Natural killer cell treated with Interleukin-12 subunit alpha and Interleukin-12 subunit beta and Interleukin-15 and Interleukin-18, amount 100 ng/mL, for 72 hours (primary cell): ENCODE data around the gene RER1. TPM values are rescaled to one million over a fixed set of nuclear protein-coding genes. Genes with fewer than 3 reads are reported as not detected.

Source experiments
- ATAC-seq, 2 donors: fragments of 150-1000 bp; cut with Tn5 transposase in 1 of 2; sonication (Bioruptor Pico), chemical (Tn5 transposase) in 1 of 2; 2 replicates each; pipeline ENCODE4 v1.10.0; 2021
- DNase-seq: peaks from one replicate; pipeline ENCODE4 v3.0.0; 2022; ENCODE audit warnings: low spot score
- H3K27ac Mint-ChIP-seq, 2 donors: 1 replicate in 1 of 2; 2 replicates in 1 of 2; pipeline ENCODE4 v1.8.0; 2022; ENCODE audit warnings: mixed read lengths in 2 of 2, mild to moderate bottlenecking in 1 of 2, moderate library complexity in 1 of 2
- H3K27me3 Mint-ChIP-seq, 2 donors: 1 replicate in 1 of 2; 2 replicates in 1 of 2; pipeline ENCODE4 v1.8.0; 2022; ENCODE audit warnings: mixed read lengths in 2 of 2
- H3K36me3 Mint-ChIP-seq: one replicate; pipeline ENCODE4 v1.8.0; 2022; ENCODE audit warnings: mixed read lengths
- H3K4me1 Mint-ChIP-seq, 2 donors: 1 replicate in 1 of 2; 2 replicates in 1 of 2; pipeline ENCODE4 v1.8.0; 2022; ENCODE audit warnings: low read depth in 2 of 2, mixed read lengths in 2 of 2, mild to moderate bottlenecking in 1 of 2
- H3K4me3 Mint-ChIP-seq: one replicate; pipeline ENCODE4 v1.8.0; 2022; ENCODE audit warnings: mixed read lengths
- H3K9me3 Mint-ChIP-seq: 2 replicates; pipeline ENCODE4 v1.8.0; 2022; ENCODE audit warnings: mixed read lengths
- total RNA-seq, 2 donors: library from RNA; stranded (reverse); gene quantifications; one replicate each; pipeline ENCODE4 v1.2.3, GENCODE V29; 2022

RER1 gene
- total RNA-seq, 2 donors from 2014 or later, result 139 to 161 TPM

DNA sequence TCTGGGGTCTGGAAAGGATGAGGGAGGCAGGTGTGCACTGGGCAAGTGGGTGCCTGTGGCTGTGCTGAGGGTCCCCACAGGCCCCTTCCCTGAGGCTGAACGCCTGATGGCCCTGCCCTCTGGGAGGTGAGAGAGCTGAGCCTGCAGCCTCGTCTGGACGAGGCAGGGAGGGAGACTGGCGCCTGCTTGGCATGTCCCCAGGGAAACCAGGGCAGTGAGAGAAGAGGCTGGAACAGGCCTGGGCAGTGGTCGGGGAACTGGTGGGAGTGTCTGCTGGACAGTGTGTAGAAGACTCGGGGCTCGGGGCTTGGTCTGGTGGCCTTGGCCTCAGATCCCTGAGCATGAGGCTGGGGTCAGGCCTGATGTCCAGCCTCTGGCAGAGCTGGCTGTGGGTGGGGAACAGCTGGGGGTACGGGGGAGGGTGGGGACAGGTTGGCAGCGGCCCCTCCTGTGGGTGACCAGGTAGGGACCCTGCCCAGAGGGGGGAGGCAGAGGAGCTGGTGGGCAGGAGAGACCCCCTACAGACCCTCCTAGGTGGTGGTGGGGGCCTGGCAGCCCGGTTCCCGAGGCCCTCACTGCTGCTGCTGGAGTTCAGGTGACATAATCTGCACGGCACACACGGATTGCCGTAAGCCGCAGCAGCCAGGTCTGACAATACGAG lies 53.7 kb downstream of the RER1 start:
- no peaks in the 10 kb centered on the region for H3K9me3 Mint-ChIP-seq
- H3K4me1 Mint-ChIP-seq, result no peaks in the 10 kb centered on the region
- H3K36me3 Mint-ChIP-seq, result no peaks in the 10 kb centered on the region
- DNase-seq, result no peak
- no peak overlapping the region for H3K4me3 Mint-ChIP-seq
- peaks cover 0 to 3% of the 10 kb centered on the region in 2 donors for H3K27me3 Mint-ChIP-seq
- no peak overlapping the region for H3K27ac Mint-ChIP-seq
- no peak for ATAC-seq

DNA sequence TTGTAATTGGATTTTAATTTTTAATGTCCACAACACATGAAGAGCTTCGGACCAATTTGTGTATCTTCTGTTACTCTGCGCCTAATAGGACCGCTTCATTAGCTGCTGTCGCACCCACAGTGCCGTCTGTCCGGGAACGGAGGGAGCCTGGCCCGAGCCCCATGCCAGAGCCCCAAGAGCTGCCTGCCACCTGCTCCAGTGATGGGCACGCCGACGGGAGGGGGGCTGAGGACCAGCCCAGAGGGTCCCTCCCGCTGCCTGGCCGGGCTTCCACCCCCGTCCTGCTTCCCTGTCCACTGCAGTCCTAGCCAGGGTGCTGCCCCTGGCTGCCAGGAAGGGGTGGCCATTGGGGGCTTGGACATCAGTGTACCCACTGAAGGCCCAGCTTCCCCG lies 54.2 kb downstream of the RER1 start:
- no peak overlapping the region for H3K4me3 Mint-ChIP-seq
- H3K27me3 Mint-ChIP-seq, result peaks cover 0 to 3% of the 10 kb centered on the region in 2 donors
- H3K9me3 Mint-ChIP-seq, result no peaks in the 10 kb centered on the region
- H3K4me1 Mint-ChIP-seq, result no peaks in the 10 kb centered on the region
- H3K36me3 Mint-ChIP-seq, result no peaks in the 10 kb centered on the region
- no peak for ATAC-seq
- no peak for DNase-seq
- H3K27ac Mint-ChIP-seq, result no peak overlapping the region

DNA sequence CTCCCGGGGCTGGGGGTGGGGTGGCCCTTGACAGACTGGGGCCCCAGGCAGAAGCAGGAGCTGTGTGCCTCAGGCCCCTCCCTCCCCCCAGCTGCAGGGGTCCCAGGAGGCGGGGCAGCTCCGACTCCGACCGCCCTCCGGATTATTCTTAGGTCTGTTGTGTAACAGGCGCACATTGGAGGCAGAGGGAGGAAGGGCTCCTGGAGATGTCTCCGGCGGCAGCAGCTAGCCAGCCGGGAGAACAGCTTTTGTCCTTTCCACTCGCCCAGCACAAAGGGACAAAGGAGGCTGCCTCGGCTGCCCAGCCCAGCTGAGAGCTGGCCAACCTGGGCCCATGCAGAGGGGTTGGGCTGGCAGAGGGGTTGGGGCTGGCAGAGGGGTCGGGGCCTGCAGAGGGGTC lies 54.8 kb downstream of the RER1 start:
- H3K27ac Mint-ChIP-seq, result no peak overlapping the region
- peaks cover 0 to 3% of the 10 kb centered on the region in 2 donors for H3K27me3 Mint-ChIP-seq
- ATAC-seq (no peak), DNase-seq (no peak)
- H3K4me1 Mint-ChIP-seq, result no peaks in the 10 kb centered on the region
- no peak overlapping the region for H3K4me3 Mint-ChIP-seq
- H3K9me3 Mint-ChIP-seq, result no peaks in the 10 kb centered on the region
- no peaks in the 10 kb centered on the region for H3K36me3 Mint-ChIP-seq

DNA sequence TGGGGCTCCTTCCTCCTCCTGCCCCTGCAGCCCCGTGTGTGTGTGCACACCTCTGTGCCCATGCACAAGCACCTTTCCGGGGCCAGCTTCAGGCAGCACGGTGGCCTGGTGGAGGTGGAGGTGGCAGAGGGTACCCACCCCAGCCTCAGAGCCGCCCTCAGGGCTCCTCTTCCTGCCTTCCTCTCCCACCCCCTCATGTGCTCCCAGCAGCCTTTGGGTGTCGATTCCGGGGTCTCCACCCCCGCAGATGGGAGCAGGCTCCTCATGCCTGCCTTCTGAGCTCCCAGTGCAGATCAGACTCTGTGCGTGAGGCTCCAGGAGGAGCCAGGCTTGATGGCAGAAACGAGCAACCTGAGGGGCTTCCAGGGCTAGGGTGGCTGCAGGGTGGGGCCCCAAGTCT lies 55.2 kb downstream of the RER1 start:
- H3K27me3 Mint-ChIP-seq, result peaks cover 0 to 3% of the 10 kb centered on the region in 2 donors
- no peaks in the 10 kb centered on the region for H3K9me3 Mint-ChIP-seq
- ATAC-seq, result no peak
- H3K4me3 Mint-ChIP-seq, result no peak overlapping the region
- no peak overlapping the region for H3K27ac Mint-ChIP-seq
- no peaks in the 10 kb centered on the region for H3K4me1 Mint-ChIP-seq
- H3K36me3 Mint-ChIP-seq, result no peaks in the 10 kb centered on the region
- no peak for DNase-seq

DNA sequence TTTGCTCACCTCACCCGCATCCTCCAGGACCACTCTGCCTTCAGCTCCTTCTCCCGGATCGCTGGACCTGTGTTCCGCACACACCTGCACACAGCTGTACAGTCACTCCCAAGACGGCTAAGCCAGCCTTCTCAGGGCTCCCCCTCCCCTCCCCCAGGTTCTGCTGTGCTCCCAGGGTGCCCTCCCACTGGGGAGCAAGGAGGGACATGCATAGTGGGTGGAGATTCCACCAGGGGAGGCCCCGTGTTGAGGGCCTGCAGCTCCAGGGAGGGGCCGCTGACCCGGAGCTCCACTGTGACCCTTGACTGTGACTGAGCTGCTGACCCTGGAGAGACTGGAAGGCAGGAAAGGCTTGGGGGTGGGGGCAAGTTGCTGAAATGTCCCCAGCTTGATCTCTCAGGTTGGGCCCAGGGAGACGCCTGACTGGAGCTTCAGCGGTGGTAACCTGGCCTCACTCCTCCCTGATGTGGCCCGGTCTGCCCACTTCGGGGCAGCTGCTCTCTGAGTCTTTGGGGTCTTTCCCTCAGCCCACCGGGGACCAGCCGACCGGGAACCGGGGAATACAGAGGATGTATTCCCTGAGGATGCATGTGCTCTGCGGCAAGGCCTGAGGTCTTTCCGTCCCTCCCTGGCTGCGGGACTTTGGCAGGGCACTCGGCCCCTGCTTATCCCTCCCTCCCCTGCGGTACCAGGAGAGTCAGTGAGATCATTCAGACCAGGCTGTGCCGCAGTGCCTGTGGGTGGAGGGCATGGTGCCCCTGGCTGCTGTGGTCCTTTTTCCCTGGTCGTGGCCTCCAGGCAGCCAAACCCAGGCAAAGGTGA lies 55.8 kb downstream of the RER1 start:
- peaks cover 0 to 3% of the 10 kb centered on the region in 2 donors for H3K27me3 Mint-ChIP-seq
- H3K4me3 Mint-ChIP-seq, result no peak overlapping the region
- H3K4me1 Mint-ChIP-seq, result no peaks in the 10 kb centered on the region
- DNase-seq, result no peak
- no peaks in the 10 kb centered on the region for H3K9me3 Mint-ChIP-seq
- H3K27ac Mint-ChIP-seq, result no peak overlapping the region
- ATAC-seq, result no peak
- H3K36me3 Mint-ChIP-seq, result no peaks in the 10 kb centered on the region

DNA sequence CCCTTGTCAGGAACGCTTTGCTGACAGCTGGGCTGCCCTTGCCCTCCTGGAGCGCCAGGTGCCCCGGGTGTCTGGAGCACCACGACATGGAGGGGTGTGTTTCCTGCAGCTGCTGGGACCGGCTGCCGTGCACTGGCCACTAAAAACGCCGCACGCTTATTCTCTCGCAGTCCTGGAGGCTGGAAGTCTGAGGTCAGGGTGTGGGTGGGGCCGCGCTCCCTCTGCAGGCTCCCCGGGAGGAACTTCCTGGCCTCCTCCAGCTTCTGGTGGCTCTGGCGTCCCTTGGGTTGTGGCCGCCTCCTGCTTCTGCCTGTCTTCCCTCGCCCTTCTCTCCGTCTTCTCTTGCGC lies 56.4 kb downstream of the RER1 start:
- H3K27me3 Mint-ChIP-seq, result peaks cover 0 to 3% of the 10 kb centered on the region in 2 donors
- H3K4me3 Mint-ChIP-seq, result no peak overlapping the region

DNA sequence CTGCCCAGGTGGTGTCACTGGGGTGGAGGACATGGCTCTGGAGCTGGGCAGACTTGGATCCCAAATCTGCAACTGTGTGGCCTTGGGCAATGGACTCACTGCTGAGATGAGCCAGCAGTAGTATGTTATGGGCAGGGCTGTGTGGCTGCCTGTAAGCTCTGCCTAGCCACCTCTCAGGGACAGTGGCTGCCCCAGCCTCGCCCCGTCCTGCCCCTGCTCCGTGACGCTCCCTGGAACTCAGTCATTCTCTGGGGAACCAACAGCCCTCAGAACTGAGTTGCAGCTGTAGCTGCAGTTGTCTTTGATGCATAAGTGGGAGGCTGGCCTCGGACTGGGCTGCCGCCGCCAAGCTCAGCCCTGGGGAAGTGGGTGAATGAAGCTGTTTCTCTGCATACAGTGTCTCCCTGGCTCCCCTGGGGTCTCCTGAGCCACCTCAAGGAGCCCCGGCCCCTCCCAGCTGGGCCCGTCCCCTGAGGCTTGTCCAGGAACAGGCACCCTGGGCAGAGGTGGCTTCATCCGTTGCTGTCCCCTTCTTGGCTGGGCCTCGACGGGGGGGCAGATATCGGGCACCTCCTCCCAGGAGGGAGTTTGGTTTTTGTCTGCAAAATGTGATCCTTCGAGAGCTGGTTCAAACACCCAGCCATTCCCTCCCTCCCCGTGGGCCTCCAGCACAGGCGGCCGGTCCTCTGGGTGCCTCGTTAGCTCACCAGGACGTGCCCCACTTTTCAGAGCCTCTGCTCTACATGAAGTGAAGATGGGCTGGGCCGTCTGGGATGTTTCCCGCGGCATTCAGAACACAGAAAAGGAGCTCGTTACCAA lies 58.2 kb downstream of the RER1 start:
- Mint-ChIP-seq H3K27ac (no peak overlapping the region), H3K4me1 (no peaks in the 10 kb centered on the region), H3K36me3 (no peaks in the 10 kb centered on the region), H3K4me3 (no peak overlapping the region), H3K27me3 (peaks cover 0 to 3% of the 10 kb centered on the region in 2 donors), H3K9me3 (no peaks in the 10 kb centered on the region)
- DNase-seq, result no peak
- no peak for ATAC-seq

More for the DNA sequence above, 56.4 kb downstream of the RER1 start:
- H3K27ac Mint-ChIP-seq, result no peak overlapping the region
- no peaks in the 10 kb centered on the region for H3K4me1 Mint-ChIP-seq
- DNase-seq (no peak), ATAC-seq (no peak)
- H3K9me3 Mint-ChIP-seq, result no peaks in the 10 kb centered on the region
- H3K36me3 Mint-ChIP-seq, result no peaks in the 10 kb centered on the region

DNA sequence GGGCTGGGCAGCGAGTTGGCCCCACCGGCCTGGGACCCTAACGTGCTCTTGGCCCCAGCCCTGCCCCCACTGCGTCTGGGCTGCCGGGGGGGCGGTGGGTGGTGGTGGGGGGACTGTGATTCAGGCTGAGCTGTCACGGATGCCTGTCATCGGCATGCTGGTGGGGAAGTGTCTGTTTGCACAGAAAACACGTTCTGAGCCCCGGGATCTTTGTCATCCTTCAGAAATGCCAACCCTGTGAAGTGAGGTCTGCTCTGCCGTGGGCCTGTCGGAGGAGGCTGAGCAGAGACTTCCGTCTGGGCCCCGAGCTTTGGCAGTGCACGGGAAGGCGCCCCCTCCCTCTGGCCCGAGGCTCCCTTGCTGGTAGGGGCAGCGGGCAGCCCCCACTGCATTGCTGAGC lies 60.1 kb downstream of the RER1 start:
- no peaks in the 10 kb centered on the region for H3K36me3 Mint-ChIP-seq
- H3K27ac Mint-ChIP-seq, result no peak overlapping the region
- no peak for ATAC-seq

DNA sequence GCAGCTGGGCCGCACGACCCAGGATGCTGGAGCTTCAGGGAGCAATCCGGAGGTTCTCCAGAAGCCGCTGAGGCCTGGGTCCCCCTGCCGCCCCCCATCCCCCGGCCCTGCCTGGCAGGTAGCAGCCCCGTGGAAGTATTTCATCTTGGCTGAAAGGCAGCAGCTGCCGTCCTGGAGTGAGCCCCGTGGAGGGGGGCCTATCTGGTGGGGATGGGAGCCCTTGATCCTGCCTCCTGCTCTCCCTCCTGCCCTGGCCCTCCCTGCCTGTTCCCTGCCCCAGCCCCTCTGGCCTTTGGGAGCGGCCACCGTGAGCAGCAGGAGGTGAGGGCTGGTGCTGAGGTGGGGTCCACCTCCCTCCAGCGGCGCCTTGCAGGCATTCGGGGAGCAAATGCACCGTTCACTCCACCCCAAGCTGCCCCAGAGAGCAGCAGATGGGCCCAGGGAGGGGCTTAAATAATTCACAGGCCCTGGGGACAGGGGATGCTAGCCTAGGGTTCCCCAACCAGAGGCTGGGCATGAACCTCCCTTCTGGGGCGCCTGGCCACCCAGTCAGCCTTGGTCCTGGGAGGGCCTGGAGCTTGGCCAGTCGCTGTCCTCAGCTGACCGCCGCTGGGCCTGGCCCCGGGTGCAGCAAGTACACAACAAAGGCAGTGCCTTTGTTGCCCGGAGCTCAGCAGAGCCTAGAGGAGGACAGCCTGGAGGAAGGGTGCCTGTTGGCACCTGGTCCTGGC lies 60.7 kb downstream of the RER1 start:
- Mint-ChIP-seq H3K36me3 (no peaks in the 10 kb centered on the region), H3K27ac (no peak overlapping the region)

More for the DNA sequence above, 60.1 kb downstream of the RER1 start:
- no peak overlapping the region for H3K4me3 Mint-ChIP-seq
- no peaks in the 10 kb centered on the region for H3K9me3 Mint-ChIP-seq
- no peaks in the 10 kb centered on the region for H3K27me3 Mint-ChIP-seq
- H3K4me1 Mint-ChIP-seq, result no peaks in the 10 kb centered on the region
- DNase-seq, result no peak

DNA sequence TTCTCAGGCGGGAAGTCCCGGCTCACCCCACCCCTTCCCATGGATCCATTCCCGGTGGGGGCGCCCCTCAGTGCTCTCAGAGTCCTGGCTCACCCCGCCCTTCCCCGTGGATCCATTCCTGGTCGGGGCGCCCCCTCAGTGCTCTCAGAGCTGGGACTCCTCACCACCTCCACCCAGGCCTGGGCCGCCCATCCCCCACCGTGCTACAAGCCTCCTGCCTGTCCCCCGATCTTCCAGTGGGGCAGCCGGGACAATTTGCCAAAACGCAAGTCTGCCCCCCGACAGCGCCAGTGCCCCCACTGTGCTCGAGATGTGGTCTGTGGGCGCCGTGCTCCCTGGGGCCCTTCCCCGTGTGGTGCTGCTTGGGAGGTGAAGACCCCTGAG lies 61.3 kb downstream of the RER1 start:
- H3K4me1 Mint-ChIP-seq, result peaks cover 0 to 2% of the 10 kb centered on the region in 2 donors
- H3K27me3 Mint-ChIP-seq, result no peaks in the 10 kb centered on the region
- no peak overlapping the region for H3K4me3 Mint-ChIP-seq
- H3K27ac Mint-ChIP-seq, result no peak overlapping the region
- H3K36me3 Mint-ChIP-seq, result no peaks in the 10 kb centered on the region
- ATAC-seq (no peak), DNase-seq (no peak)
- no peaks in the 10 kb centered on the region for H3K9me3 Mint-ChIP-seq

More for the DNA sequence above, 60.7 kb downstream of the RER1 start:
- Mint-ChIP-seq H3K4me3 (no peak overlapping the region), H3K9me3 (no peaks in the 10 kb centered on the region), H3K27me3 (no peaks in the 10 kb centered on the region), H3K4me1 (peaks cover 0 to under 1% of the 10 kb centered on the region in 2 donors)
- ATAC-seq (no peak), DNase-seq (no peak)

DNA sequence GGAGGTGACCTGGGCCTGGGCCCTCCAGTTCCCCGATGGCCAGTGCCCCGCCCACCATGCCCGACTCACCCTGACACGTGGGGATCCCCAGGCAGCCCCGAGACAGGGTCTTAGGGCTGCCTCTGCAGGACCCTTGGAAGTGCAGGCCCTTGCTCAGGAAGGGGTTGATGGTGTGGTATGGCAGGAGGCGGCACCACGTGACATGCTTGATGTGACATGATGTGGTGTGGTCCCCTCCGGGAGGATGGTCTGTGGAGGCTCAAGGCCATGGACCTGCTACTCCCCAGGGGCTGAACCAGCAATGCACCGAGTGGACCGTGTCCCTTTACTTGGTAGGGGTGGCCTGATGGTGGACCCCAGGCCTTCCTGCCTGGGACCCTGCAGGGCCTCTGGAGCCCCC lies 62.6 kb downstream of the RER1 start:
- Mint-ChIP-seq H3K4me3 (no peak overlapping the region), H3K27me3 (no peaks in the 10 kb centered on the region), H3K36me3 (no peaks in the 10 kb centered on the region), H3K4me1 (peaks cover 0 to 2% of the 10 kb centered on the region in 2 donors), H3K9me3 (no peaks in the 10 kb centered on the region), H3K27ac (no peak overlapping the region)
- DNase-seq (no peak), ATAC-seq (no peak)
